CD4-positive, alpha-beta T cell (primary cell): Measurements from ENCODE around the gene CEP57L1. TPM values are rescaled to one million over a fixed set of nuclear protein-coding genes. Genes with fewer than 3 reads are reported as not detected.
A peak's percentile ranks its signal among the peaks of the same experiment; 100 is the strongest.

Experiments used
- ATAC-seq: fragments of 200-7000 bp; cut with Tn5 transposase; one replicate; pipeline ENCODE4 v1.10.0; 2022; ENCODE audit warnings: mild to moderate bottlenecking; ENCODE audit not compliant: poor library complexity
- CTCF ChIA-PET: fragments of 350-600 bp; sonication (Branson Sonifier 250); formaldehyde crosslinking; loops from one replicate; lab custom pipeline; 2021; ENCODE audit warnings: antibody characterized with exemption, inconsistent platforms; lab: Charles Lee
- POLR2A ChIA-PET: fragments of 350-600 bp; sonication (Branson Sonifier 250); formaldehyde crosslinking; loops from one replicate; lab custom pipeline; 2021; ENCODE audit warnings: antibody characterized with exemption, inconsistent platforms; lab: Charles Lee
- DNase-seq, 14 experiments: peaks; one replicate each; pipeline ENCODE4 v3.0.0-alpha.2; 2013 to 2020; ENCODE audit warnings: mixed read lengths in 2 of 14
- H3K27ac ChIP-seq, 2 donors: one replicate each; pipeline versions ENCODE4 v1.5.1 to v1.7.0; 2013; ENCODE audit warnings: low read length in 2 of 2, low read depth in 1 of 2, mild to moderate bottlenecking in 1 of 2
- H3K27me3 ChIP-seq, 2 experiments: 1 replicate in 1 of 2; 2 replicates in 1 of 2; pipeline versions ENCODE4 v1.6.1 to v1.7.0; 2013; ENCODE audit warnings: low read length in 2 of 2, control low read depth in 1 of 2, mild to moderate bottlenecking in 1 of 2, moderate library complexity in 1 of 2; ENCODE audit not compliant: insufficient read depth in 2 of 2, control insufficient read depth in 1 of 2
- H3K36me3 ChIP-seq: one replicate; pipeline ENCODE4 v1.6.1; 2013; ENCODE audit warnings: low read length, control low read depth; ENCODE audit not compliant: insufficient read depth
- H3K4me1 ChIP-seq: one replicate; pipeline ENCODE4 v1.6.1; 2013; ENCODE audit warnings: low read length, control low read depth; ENCODE audit not compliant: insufficient read depth
- H3K4me3 ChIP-seq: one replicate; pipeline ENCODE4 v1.5.1; 2013; ENCODE audit warnings: mild to moderate bottlenecking, low read length, moderate library complexity
- H3K9me3 ChIP-seq, 2 experiments: 1 replicate in 1 of 2; 2 replicates in 1 of 2; pipeline versions ENCODE4 v1.6.1 to v1.7.0; 2013; ENCODE audit warnings: low read length in 2 of 2, mild to moderate bottlenecking in 2 of 2, control low read depth in 1 of 2, moderate library complexity in 1 of 2; ENCODE audit not compliant: control insufficient read depth in 1 of 2, insufficient read depth in 1 of 2
- H3K27ac Mint-ChIP-seq: one replicate; pipeline ENCODE4 v1.8.0; 2020; ENCODE audit warnings: mixed read lengths
- H3K27me3 Mint-ChIP-seq: one replicate; pipeline ENCODE4 v1.8.0; 2021; ENCODE audit warnings: mixed read lengths
- H3K36me3 Mint-ChIP-seq: one replicate; pipeline ENCODE4 v1.8.0; 2021; ENCODE audit warnings: low read depth, mixed read lengths
- H3K4me1 Mint-ChIP-seq: one replicate; pipeline ENCODE4 v1.8.0; 2021; ENCODE audit warnings: low read depth, mixed read lengths
- H3K4me3 Mint-ChIP-seq: one replicate; pipeline ENCODE4 v1.8.0; 2020; ENCODE audit warnings: mild to moderate bottlenecking, mixed read lengths
- H3K9me3 Mint-ChIP-seq: one replicate; pipeline ENCODE4 v1.8.0; 2020; ENCODE audit warnings: mixed read lengths
- CTCF ChIP-seq: fragments of 200-600 bp; IDR thresholded peaks from one replicate; pipeline ENCODE4 v1.8.0; 2022; ENCODE audit warnings: antibody characterized with exemption, mild to moderate bottlenecking
- intact Hi-C, 2 experiments: fragments of 100-400 bp; cut with DNase I in 1 of 2; cut with micrococcal nuclease in 1 of 2; formaldehyde crosslinking; loops; one replicate each; pipeline versions ENCODE4 v1.15.1 to v1.9.0; 2023 to 2025; cut with DNase I, micrococcal nuclease
- total RNA-seq, 174 experiments: library from RNA in 2 of 174; stranded (reverse) in 2 of 174; gene quantifications; one replicate each; pipeline ENCODE4 v1.2.3 and lab custom pipeline; 2021 to 2026

The CEP57L1 gene
- total RNA-seq, 2 experiments from 2014 or later: 3.8 to 4.8 TPM

- Mint-ChIP-seq H3K9me3 (no peaks in the 10 kb centered on the region), H3K27ac (peak overlapping the region; percentile 68), H3K27me3 (no peaks in the 10 kb centered on the region), H3K4me3 (peak overlapping the region; percentile 84), H3K4me1 (peaks cover 80% of the 10 kb centered on the region), H3K36me3 (peaks cover 14% of the 10 kb centered on the region)
- H3K36me3 ChIP-seq: no peaks in the 10 kb centered on the region
- H3K27ac ChIP-seq: no peak overlapping the region
- no peak overlapping the region for H3K4me3 ChIP-seq
- H3K9me3 ChIP-seq: no peaks in the 10 kb centered on the region
- no peaks in the 10 kb centered on the region for H3K27me3 ChIP-seq
- CTCF ChIA-PET: interaction anchor here (1.0 to 1.6 kb wide), 2 partner anchors 10 to 16 kb away, joined by 3 to 4 read pairs; no protein-coding TSS in a partner anchor
- H3K4me1 ChIP-seq: peaks cover 15% of the 10 kb centered on the region
- intact Hi-C loops: loop anchor here in 1 of 2 experiments (5.0 to 10.0 kb wide), 8 partner anchors 244 to 1977 kb away; partner anchors contain the start of genes AFG1L, ARMC2, BEND3 and CDC40
- no peak for TF ChIP-seq CTCF
- DNase-seq: peak in 2 of 14 experiments; percentile 47 to 49
- no peak for ATAC-seq
- POLR2A ChIA-PET: interaction anchor here (0.6 to 4.7 kb wide), 3 partner anchors 82 to 291 kb away, joined by 3 to 30 read pairs (median 4); partner anchors contain the start of gene CD164
These were observed 3.8 kb upstream of the CEP57L1 start for GRCh38 chr6:109091314-109092024.

GRCh38 chr6:109092074-109092473 lies 3.2 kb upstream of the CEP57L1 start:
- peaks cover 15% of the 10 kb centered on the region for H3K4me1 ChIP-seq
- H3K27ac Mint-ChIP-seq: peak overlapping the region; percentile 68
- no peaks in the 10 kb centered on the region for H3K9me3 ChIP-seq
- no peak for DNase-seq
- intact Hi-C loops: loop anchor here in 1 of 2 experiments (5.0 to 10.0 kb wide), 8 partner anchors 245 to 1977 kb away; partner anchors contain the start of genes AFG1L, ARMC2, BEND3 and CDC40
- H3K27ac ChIP-seq: no peak overlapping the region
- peaks cover 14% of the 10 kb centered on the region for H3K36me3 Mint-ChIP-seq
- no peaks in the 10 kb centered on the region for H3K9me3 Mint-ChIP-seq
- POLR2A ChIA-PET: interaction anchor here (0.6 to 4.7 kb wide), 3 partner anchors 82 to 290 kb away, joined by 3 to 30 read pairs (median 4); partner anchors contain the start of gene CD164
- no peak overlapping the region for H3K4me3 ChIP-seq
- no peaks in the 10 kb centered on the region for H3K27me3 ChIP-seq
- H3K4me3 Mint-ChIP-seq: peak overlapping the region; percentile 84
- no peaks in the 10 kb centered on the region for H3K27me3 Mint-ChIP-seq
- peaks cover 85% of the 10 kb centered on the region for H3K4me1 Mint-ChIP-seq
- TF ChIP-seq CTCF: no peak
- H3K36me3 ChIP-seq: no peaks in the 10 kb centered on the region
- CTCF ChIA-PET: interaction anchor here (1.0 to 1.6 kb wide), 2 partner anchors 10 to 16 kb away, joined by 3 to 4 read pairs; no protein-coding TSS in a partner anchor
- no peak for ATAC-seq

GRCh38 chr6:109093732-109094415 lies 1.4 kb upstream of the CEP57L1 start:
- Mint-ChIP-seq H3K36me3 (peaks cover 14% of the 10 kb centered on the region), H3K27ac (peak overlapping the region; percentile 98), H3K27me3 (no peaks in the 10 kb centered on the region), H3K4me3 (peak overlapping the region; percentile 96), H3K9me3 (no peaks in the 10 kb centered on the region), H3K4me1 (peaks cover 70% of the 10 kb centered on the region)
- POLR2A ChIA-PET: interaction anchor here (0.6 to 4.7 kb wide), 20 partner anchors 15 to 1782 kb away, joined by 3 to 102 read pairs (median 6); partner anchors contain the start of genes AK9, AMD1, ARMC2 and CD164
- Histone ChIP-seq H3K9me3 (no peaks in the 10 kb centered on the region), H3K27me3 (no peaks in the 10 kb centered on the region), H3K4me3 (peak overlapping the region; percentile 80), H3K36me3 (no peaks in the 10 kb centered on the region), H3K4me1 (peaks cover 15% of the 10 kb centered on the region), H3K27ac (peak overlapping the region in 1 of 2 donors; percentile 95)
- no peak for ATAC-seq
- peak in 2 of 14 experiments; percentile 30 to 33 for DNase-seq
- CTCF ChIA-PET: interaction anchor here (1.1 to 1.7 kb wide), 5 partner anchors 21 to 1085 kb away, joined by 3 to 5 read pairs (median 4); partner anchors contain the start of gene WASF1
- intact Hi-C loops: loop anchor here (2.0 to 10.0 kb wide), 11 partner anchors 85 to 1979 kb away; partner anchors contain the start of genes CD164 (in 2 of the 2), AFG1L (in 1 of the 2), ARMC2 (in 1 of the 2) and BEND3 (in 1 of the 2)
- no peak for TF ChIP-seq CTCF
